NCI-H2227 (cell line): ENCODE measurements around the gene HOMER1.

ENCODE experiments used
- DNase-seq: peaks from one replicate; lab custom pipeline; 2025; ENCODE audit not compliant: unreplicated experiment; lab: John Stamatoyannopoulos, UW

Gene HOMER1

DNA sequence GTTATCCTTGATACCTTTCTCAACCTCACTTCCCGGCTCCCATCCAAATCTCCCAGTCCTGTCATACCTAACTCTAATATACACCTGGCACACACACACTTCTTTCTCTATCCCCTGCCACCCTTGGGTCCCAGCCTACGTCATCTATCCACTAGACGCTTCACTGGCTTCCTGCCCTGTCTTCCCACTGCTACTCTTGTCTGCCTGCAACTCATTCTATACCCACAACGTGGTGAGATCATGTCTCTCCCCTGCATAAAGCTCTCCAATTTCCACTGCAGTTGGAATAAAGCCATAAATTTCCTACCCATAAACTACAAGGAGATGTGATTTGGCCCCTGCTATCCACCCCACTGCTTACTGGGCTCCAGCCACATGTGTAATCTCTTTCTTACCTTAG is 184.5 kb downstream of the HOMER1 start:
- DNase-seq, result no peak
